Gastroesophageal sphincter (tissue), 3 donors: ENCODE results near the gene CDKAL1.

Experiments used
- CTCF ChIP-seq, 4 experiments: fragments of 200-600 bp in 2 of 4; fragments of 450-650 bp in 2 of 4; sonication (generic) in 1 of 4; IDR thresholded peaks; one replicate each; pipeline ENCODE4 v1.5.1; 2017 to 2019; ENCODE audit warnings: antibody characterized with exemption in 4 of 4, mild to moderate bottlenecking in 2 of 4, moderate library complexity in 2 of 4
- POLR2AphosphoS5 ChIP-seq: sonication (generic); formaldehyde crosslinking; IDR thresholded peaks from one replicate; pipeline ENCODE4 v1.6.1; 2017; ENCODE audit warnings: antibody characterized with exemption

GRCh38 chr6:21200134-21200870 is 666.0 kb downstream of the CDKAL1 start:
- TF ChIP-seq POLR2AphosphoS5 (no peak), CTCF (IDR thresholded peaks at IDR 0.05) (no peak)
